Neural cell (in vitro differentiated cells): Measurements from ENCODE around the gene ZGLP1. TPM values are rescaled to one million over a fixed set of nuclear protein-coding genes. Genes with fewer than 3 reads are reported as not detected.

Experiments
- H2AFZ ChIP-seq: fragments of 200-600, 300-800 bp; sonication (generic), shearing (Covaris generic); 2 replicates; pipeline ENCODE4 v1.6.0; 2014; ENCODE audit warnings: low read depth, mild to moderate bottlenecking, antibody characterized with exemption, low read length, moderate library complexity
- H3F3A ChIP-seq: fragments of 200-600 bp; shearing (Covaris generic); 2 replicates; pipeline ENCODE4 v1.6.1; 2016; ENCODE audit warnings: mild to moderate bottlenecking, moderate library complexity, mixed read lengths, antibody characterized with exemption, low read length; ENCODE audit not compliant: insufficient read depth, poor library complexity, severe bottlenecking
- H3K27ac ChIP-seq: fragments of 200-600, 300-800 bp; sonication (generic), shearing (Covaris generic); 2 replicates; pipeline ENCODE4 v1.5.1; 2014; ENCODE audit warnings: mild to moderate bottlenecking, low read length, moderate library complexity
- H3K27me3 ChIP-seq: fragments of 300-800, 200-600 bp; sonication (generic), shearing (Covaris generic); 2 replicates; pipeline ENCODE4 v1.6.0; 2014; ENCODE audit warnings: mild to moderate bottlenecking, low read depth, low read length, moderate library complexity; ENCODE audit not compliant: insufficient read depth
- H3K36me3 ChIP-seq: fragments of 300-800, 200-600 bp; sonication (generic), shearing (Covaris generic); 2 replicates; pipeline ENCODE4 v1.5.1; 2014; ENCODE audit warnings: mild to moderate bottlenecking, antibody characterized with exemption, low read length, moderate library complexity; ENCODE audit not compliant: insufficient read depth
- H3K4me2 ChIP-seq: fragments of 300-800, 200-600 bp; sonication (generic), shearing (Covaris generic); 2 replicates; pipeline ENCODE4 v1.6.0; 2014; ENCODE audit warnings: mild to moderate bottlenecking, low read length
- H3K4me3 ChIP-seq: fragments of 300-800, 200-600 bp; sonication (generic), shearing (Covaris generic); 2 replicates; pipeline ENCODE4 v1.5.1; 2014; ENCODE audit warnings: mild to moderate bottlenecking, low read length, moderate library complexity
- H3K79me2 ChIP-seq: fragments of 200-600 bp; shearing (Covaris generic); replicated peaks from 2 replicates; pipeline ENCODE4 v1.6.0; 2014; ENCODE audit warnings: mild to moderate bottlenecking, low read length, moderate library complexity; ENCODE audit not compliant: insufficient read depth
- H3K9ac ChIP-seq: fragments of 300-800, 200-600 bp; sonication (generic), shearing (Covaris generic); 2 replicates; pipeline ENCODE4 v1.6.1; 2016; ENCODE audit warnings: mild to moderate bottlenecking, low read length, mixed read lengths
- H3K9me2 ChIP-seq: fragments of 200-600 bp; shearing (Covaris generic); 2 replicates; pipeline ENCODE4 v1.6.1; 2016; ENCODE audit warnings: mild to moderate bottlenecking, low read length, mixed read lengths; ENCODE audit not compliant: insufficient read depth
- H3K9me3 ChIP-seq: fragments of 200-600, 300-800 bp; sonication (generic), shearing (Covaris generic); 2 replicates; pipeline ENCODE4 v1.6.1; 2016; ENCODE audit warnings: mild to moderate bottlenecking, mixed run types, low read length, moderate library complexity, mixed read lengths
- H4K20me1 ChIP-seq: fragments of 200-600 bp; shearing (Covaris generic); 2 replicates; pipeline ENCODE4 v1.6.1; 2016; ENCODE audit warnings: mild to moderate bottlenecking, mixed run types; ENCODE audit not compliant: insufficient read depth
- EP300 ChIP-seq: fragments of 450-650 bp; conservative IDR thresholded peaks from 2 replicates; pipeline ENCODE4 v1.6.1; 2014; ENCODE audit warnings: antibody characterized with exemption, mild to moderate bottlenecking, moderate library complexity; ENCODE audit not compliant: poor library complexity, severe bottlenecking
- EZH2 ChIP-seq: fragments of 200-600, 300-800 bp; shearing (Covaris generic), sonication (generic); IDR thresholded peaks from 2 replicates; pipeline ENCODE4 v1.6.1; 2014; ENCODE audit warnings: antibody characterized with exemption, low read length, borderline replicate concordance, mild to moderate bottlenecking; ENCODE audit not compliant: insufficient read depth, poor library complexity, severe bottlenecking
- MXI1 ChIP-seq: fragments of 450-650 bp; conservative IDR thresholded peaks from 2 replicates; pipeline ENCODE4 v1.6.1; 2014; ENCODE audit warnings: antibody characterized with exemption, mild to moderate bottlenecking; ENCODE audit not compliant: poor library complexity, severe bottlenecking
- POLR2AphosphoS5 ChIP-seq: IDR thresholded peaks from 2 replicates; pipeline ENCODE4 v1.6.1; 2012
- RAD21 ChIP-seq: fragments of 450-650 bp; conservative IDR thresholded peaks from 2 replicates; pipeline ENCODE4 v1.6.1; 2014; ENCODE audit warnings: antibody characterized with exemption, mild to moderate bottlenecking, moderate library complexity
- SMC3 ChIP-seq: fragments of 450-650 bp; conservative IDR thresholded peaks from 2 replicates; pipeline ENCODE4 v1.6.1; 2014; ENCODE audit warnings: antibody characterized with exemption, mild to moderate bottlenecking, moderate library complexity; ENCODE audit not compliant: poor library complexity
- TAF1 ChIP-seq: IDR thresholded peaks from 2 replicates; pipeline ENCODE4 v1.6.1; 2012; ENCODE audit warnings: low read depth
- polyA plus RNA-seq: library from polyadenylated mRNA; depleted of rRNA; stranded (reverse); fragments of >200 nt; gene quantifications from 2 replicates; pipeline ENCODE4 v1.2.3, GENCODE V29; 2014
- TF ChIP-seq, protein P1 (sequence below): fragments of 450-650 bp; IDR thresholded peaks from 2 replicates; pipeline ENCODE4 v1.5.1; 2014; ENCODE audit warnings: antibody characterized with exemption, mild to moderate bottlenecking, moderate library complexity; ENCODE audit not compliant: poor library complexity, severe bottlenecking
- TF ChIP-seq, protein P2 (sequence below): IDR thresholded peaks from 2 replicates; pipeline ENCODE4 v1.6.1; 2012; ENCODE audit warnings: borderline replicate concordance

ZGLP1 gene
- polyA plus RNA-seq, 1 donor from 2014 or later, result 22.8 TPM

DNA sequence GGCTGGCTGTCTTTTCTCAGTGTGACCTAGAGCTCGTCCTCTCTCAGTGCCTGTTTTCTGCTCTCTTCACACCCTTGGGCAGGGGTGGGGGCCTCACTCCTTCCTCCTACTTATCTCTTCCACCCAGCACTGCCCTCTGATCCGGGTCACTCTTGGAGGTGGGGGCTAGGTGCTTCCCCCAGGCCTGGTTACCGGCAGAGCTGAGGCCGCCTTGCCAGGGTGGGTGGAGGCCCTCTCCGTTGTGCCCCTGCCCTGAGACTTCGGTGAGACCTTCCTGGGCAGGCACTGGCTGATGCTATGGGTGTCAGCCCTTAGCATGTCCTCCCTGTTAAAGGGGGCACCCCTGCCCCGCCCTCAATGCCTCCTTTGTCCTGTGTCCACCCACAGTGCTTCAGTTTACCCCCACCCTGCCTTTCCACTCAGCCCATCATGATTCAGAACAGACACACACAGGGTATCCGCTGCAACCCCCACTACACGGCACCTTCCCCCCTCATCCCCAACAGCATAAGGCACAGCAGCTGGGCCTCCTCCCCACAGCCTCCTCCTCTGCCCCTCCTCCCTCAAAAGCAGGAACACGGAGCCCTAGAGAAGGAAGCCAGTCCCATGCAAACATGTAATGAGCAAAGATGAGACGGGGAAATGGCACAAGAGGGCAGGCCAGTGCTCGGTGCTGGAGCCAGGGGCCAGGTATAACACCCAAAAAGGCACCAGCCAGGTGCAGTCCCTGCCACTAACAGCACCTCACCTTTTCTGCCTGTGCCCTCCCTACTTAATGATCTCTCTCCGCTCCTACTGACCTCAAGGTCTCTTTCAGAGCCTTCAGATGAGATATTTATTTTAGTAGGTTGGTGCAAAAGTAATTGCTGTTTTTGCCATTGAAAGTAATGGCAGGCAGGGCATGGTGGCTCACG lies 9.8 kb downstream of the ZGLP1 start:
- H3K9me3 ChIP-seq, result no peaks in the 10 kb centered on the region
- TF ChIP-seq SMC3 (no peak), POLR2AphosphoS5 (no peak), TAF1 (no peak), EZH2 (no peak), RAD21 (no peak), MXI1 (no peak), EP300 (no peak)
- TF ChIP-seq, protein P1, sequence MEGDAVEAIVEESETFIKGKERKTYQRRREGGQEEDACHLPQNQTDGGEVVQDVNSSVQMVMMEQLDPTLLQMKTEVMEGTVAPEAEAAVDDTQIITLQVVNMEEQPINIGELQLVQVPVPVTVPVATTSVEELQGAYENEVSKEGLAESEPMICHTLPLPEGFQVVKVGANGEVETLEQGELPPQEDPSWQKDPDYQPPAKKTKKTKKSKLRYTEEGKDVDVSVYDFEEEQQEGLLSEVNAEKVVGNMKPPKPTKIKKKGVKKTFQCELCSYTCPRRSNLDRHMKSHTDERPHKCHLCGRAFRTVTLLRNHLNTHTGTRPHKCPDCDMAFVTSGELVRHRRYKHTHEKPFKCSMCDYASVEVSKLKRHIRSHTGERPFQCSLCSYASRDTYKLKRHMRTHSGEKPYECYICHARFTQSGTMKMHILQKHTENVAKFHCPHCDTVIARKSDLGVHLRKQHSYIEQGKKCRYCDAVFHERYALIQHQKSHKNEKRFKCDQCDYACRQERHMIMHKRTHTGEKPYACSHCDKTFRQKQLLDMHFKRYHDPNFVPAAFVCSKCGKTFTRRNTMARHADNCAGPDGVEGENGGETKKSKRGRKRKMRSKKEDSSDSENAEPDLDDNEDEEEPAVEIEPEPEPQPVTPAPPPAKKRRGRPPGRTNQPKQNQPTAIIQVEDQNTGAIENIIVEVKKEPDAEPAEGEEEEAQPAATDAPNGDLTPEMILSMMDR, result no peak
- TF ChIP-seq, protein P2, sequence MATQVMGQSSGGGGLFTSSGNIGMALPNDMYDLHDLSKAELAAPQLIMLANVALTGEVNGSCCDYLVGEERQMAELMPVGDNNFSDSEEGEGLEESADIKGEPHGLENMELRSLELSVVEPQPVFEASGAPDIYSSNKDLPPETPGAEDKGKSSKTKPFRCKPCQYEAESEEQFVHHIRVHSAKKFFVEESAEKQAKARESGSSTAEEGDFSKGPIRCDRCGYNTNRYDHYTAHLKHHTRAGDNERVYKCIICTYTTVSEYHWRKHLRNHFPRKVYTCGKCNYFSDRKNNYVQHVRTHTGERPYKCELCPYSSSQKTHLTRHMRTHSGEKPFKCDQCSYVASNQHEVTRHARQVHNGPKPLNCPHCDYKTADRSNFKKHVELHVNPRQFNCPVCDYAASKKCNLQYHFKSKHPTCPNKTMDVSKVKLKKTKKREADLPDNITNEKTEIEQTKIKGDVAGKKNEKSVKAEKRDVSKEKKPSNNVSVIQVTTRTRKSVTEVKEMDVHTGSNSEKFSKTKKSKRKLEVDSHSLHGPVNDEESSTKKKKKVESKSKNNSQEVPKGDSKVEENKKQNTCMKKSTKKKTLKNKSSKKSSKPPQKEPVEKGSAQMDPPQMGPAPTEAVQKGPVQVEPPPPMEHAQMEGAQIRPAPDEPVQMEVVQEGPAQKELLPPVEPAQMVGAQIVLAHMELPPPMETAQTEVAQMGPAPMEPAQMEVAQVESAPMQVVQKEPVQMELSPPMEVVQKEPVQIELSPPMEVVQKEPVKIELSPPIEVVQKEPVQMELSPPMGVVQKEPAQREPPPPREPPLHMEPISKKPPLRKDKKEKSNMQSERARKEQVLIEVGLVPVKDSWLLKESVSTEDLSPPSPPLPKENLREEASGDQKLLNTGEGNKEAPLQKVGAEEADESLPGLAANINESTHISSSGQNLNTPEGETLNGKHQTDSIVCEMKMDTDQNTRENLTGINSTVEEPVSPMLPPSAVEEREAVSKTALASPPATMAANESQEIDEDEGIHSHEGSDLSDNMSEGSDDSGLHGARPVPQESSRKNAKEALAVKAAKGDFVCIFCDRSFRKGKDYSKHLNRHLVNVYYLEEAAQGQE, result no peak
- peaks cover 30% of the 10 kb centered on the region for H3K27me3 ChIP-seq
- no peak overlapping the region for H3K4me3 ChIP-seq
- no peaks in the 10 kb centered on the region for H3K79me2 ChIP-seq
- H3K36me3 ChIP-seq, result no peaks in the 10 kb centered on the region
- H3K9me2 ChIP-seq, result no peaks in the 10 kb centered on the region
- no peak overlapping the region for H2AFZ ChIP-seq
- no peaks in the 10 kb centered on the region for H3F3A ChIP-seq
- no peaks in the 10 kb centered on the region for H4K20me1 ChIP-seq
- H3K9ac ChIP-seq, result no peak overlapping the region
- no peak overlapping the region for H3K27ac ChIP-seq
- H3K4me2 ChIP-seq, result no peak overlapping the region

DNA sequence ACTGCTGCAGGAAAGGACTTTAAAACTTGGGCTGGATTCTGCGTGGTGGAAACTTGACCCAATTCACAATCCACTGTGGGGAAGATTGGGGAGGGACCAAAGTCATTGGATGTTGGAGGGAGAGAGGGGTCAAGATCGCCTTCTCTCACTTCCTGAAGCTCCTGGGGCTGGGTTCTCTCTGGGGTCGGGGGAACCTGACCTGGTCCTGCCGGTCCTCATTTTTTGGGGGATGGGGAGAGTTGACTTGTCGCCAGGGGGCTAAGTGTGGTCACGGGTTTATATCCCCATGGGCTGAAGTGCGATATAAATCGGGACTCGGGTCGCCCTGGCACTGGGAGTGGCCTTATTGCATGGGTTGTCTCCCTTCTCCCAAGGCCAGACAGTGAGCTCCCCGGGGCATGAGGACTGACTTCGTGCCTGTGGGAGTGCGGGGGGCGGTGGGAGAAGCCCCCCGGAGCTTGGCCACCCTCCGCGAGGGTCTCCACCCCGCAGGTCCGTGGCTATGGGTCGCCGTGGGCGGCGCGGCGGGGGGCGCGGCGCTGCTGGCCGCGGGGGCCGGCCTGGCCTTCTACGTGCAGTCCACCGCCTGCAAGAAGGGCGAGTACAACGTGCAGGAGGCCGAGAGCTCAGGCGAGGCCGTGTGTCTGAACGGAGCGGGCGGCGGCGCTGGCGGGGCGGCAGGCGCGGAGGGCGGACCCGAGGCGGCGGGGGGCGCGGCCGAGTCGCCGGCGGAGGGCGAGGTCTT lies 13.6 kb downstream of the ZGLP1 start:
- no peaks in the 10 kb centered on the region for H3K9me2 ChIP-seq
- no peaks in the 10 kb centered on the region for H3K9me3 ChIP-seq
- no peak overlapping the region for H3K4me3 ChIP-seq
- no peaks in the 10 kb centered on the region for H4K20me1 ChIP-seq
- H3K27ac ChIP-seq, result no peak overlapping the region
- H3K4me2 ChIP-seq, result no peak overlapping the region
- H2AFZ ChIP-seq, result no peak overlapping the region
- no peaks in the 10 kb centered on the region for H3K79me2 ChIP-seq
- no peak overlapping the region for H3K9ac ChIP-seq
- H3K36me3 ChIP-seq, result no peaks in the 10 kb centered on the region
- no peak for TF ChIP-seq MXI1
- no peak for TF ChIP-seq POLR2AphosphoS5
- no peak for TF ChIP-seq RAD21
- no peak for TF ChIP-seq SMC3
- TF ChIP-seq, protein P2, result no peak
- TF ChIP-seq, protein P1, result no peak
- no peak for TF ChIP-seq TAF1
- TF ChIP-seq EP300, result no peak
- TF ChIP-seq EZH2, result no peak
- no peaks in the 10 kb centered on the region for H3F3A ChIP-seq
- H3K27me3 ChIP-seq, result peaks cover 67% of the 10 kb centered on the region
